ENCODE measurements around the gene GDF3. TPM values are rescaled to one million over a fixed set of nuclear protein-coding genes. Genes with fewer than 3 reads are reported as not detected.
A peak's percentile ranks its signal among the peaks of the same experiment; 100 is the strongest.
"Not testable (repeated sequence)": the region's sequence is repeated elsewhere in the genome, so short reads cannot be mapped to it uniquely, and the experiment has no call there.

GDF3 gene
- total RNA-seq = 0.13 TPM in 1 of 2 replicates, not detected in the other

- DNase-seq (ENCODE audit: low read depth, low spot score) = peak; percentile 71
These were observed at the start of gene GDF3 for GRCh38 chr12:7695566-7696197. Gene GDF3, minus strand, starts transcription at chr12:7695775. Its CDS starts 47 bp downstream, at chr12:7695728.

- no peak for DNase-seq (ENCODE audit: low read depth, low spot score)
These were observed 37.4 kb upstream of the GDF3 start for GRCh38 chr12:7732993-7733392.

GRCh38 chr12:7731486-7731885 is 35.9 kb upstream of the GDF3 start:
- no peak for DNase-seq (ENCODE audit: low read depth, low spot score)

GRCh38 chr12:7730984-7731383 is 35.4 kb upstream of the GDF3 start:
- DNase-seq (ENCODE audit: low read depth, low spot score) = not testable (repeated sequence)

GRCh38 chr12:7729746-7730145 is 34.2 kb upstream of the GDF3 start:
- no peak for DNase-seq (ENCODE audit: low read depth, low spot score)

- DNase-seq (ENCODE audit: low read depth, low spot score) = no peak
These were observed 28.4 kb upstream of the GDF3 start for GRCh38 chr12:7723926-7724325.

- DNase-seq (ENCODE audit: low read depth, low spot score) = no peak
These were observed 24.6 kb upstream of the GDF3 start for GRCh38 chr12:7719946-7720730.

GRCh38 chr12:7716381-7716780 is 20.8 kb upstream of the GDF3 start:
- no peak for DNase-seq (ENCODE audit: low read depth, low spot score)

GRCh38 chr12:7712841-7713442 is 17.4 kb upstream of the GDF3 start:
- DNase-seq (ENCODE audit: low read depth, low spot score) = no peak

- DNase-seq (ENCODE audit: low read depth, low spot score) = no peak
These were observed 15.6 kb upstream of the GDF3 start, which contains the start of gene DPPA3 for GRCh38 chr12:7711133-7711532. Gene DPPA3, plus strand, starts transcription at chr12:7711433. Its CDS starts 138 bp downstream, at chr12:7711571.

- no peak for DNase-seq (ENCODE audit: low read depth, low spot score)
These were observed 14.5 kb upstream of the GDF3 start for GRCh38 chr12:7709969-7710675.

- no peak for DNase-seq (ENCODE audit: low read depth, low spot score)
These were observed 10.3 kb upstream of the GDF3 start for GRCh38 chr12:7705846-7706245.

- DNase-seq (ENCODE audit: low read depth, low spot score) = peak; percentile 69
These were observed 376 bp downstream of the GDF3 start for GRCh38 chr12:7695237-7695560.

GRCh38 chr12:7694556-7695236 is 879 bp downstream of the GDF3 start:
- DNase-seq (ENCODE audit: low read depth, low spot score) = no peak

GRCh38 chr12:7693793-7694192 is 1.8 kb downstream of the GDF3 start:
- DNase-seq (ENCODE audit: low read depth, low spot score) = no peak

GRCh38 chr12:7681535-7681934 is 14.0 kb downstream of the GDF3 start:
- no peak for DNase-seq (ENCODE audit: low read depth, low spot score)

- DNase-seq (ENCODE audit: low read depth, low spot score) = no peak
These were observed 16.1 kb downstream of the GDF3 start for GRCh38 chr12:7679251-7680045.

GRCh38 chr12:7678744-7679143 is 16.8 kb downstream of the GDF3 start:
- no peak for DNase-seq (ENCODE audit: low read depth, low spot score)

GRCh38 chr12:7677432-7677888 is 18.1 kb downstream of the GDF3 start:
- DNase-seq (ENCODE audit: low read depth, low spot score) = peak; percentile 77

GRCh38 chr12:7675455-7675854 is 20.1 kb downstream of the GDF3 start:
- not testable (repeated sequence) for DNase-seq (ENCODE audit: low read depth, low spot score)

All from pulmonary artery endothelial cell (primary cell).